Fibroblast of skin of back (primary cell): ENCODE data around the gene MVP. TPM values are rescaled to one million over a fixed set of nuclear protein-coding genes. Genes with fewer than 3 reads are reported as not detected.
"Not testable (repeated sequence)": the region's sequence is repeated elsewhere in the genome, so short reads cannot be mapped to it uniquely, and the experiment has no call there.

Source experiments
- DNase-seq: peaks from one replicate; pipeline ENCODE4 v3.0.0-alpha.2; 2013
- polyA plus RNA-seq, 2 experiments: library from polyadenylated mRNA; unstranded; fragments of 120-200 nt; gene quantifications; one replicate each; pipeline ENCODE4 v1.2.1, GENCODE V29; 2013; ENCODE audit not compliant: insufficient read length in 2 of 2

MVP gene
- polyA plus RNA-seq (2013, experiment 1 of 2; ENCODE audit: insufficient read length) = 171 TPM
- polyA plus RNA-seq (2013, experiment 2 of 2; ENCODE audit: insufficient read length) = 148 TPM

DNA sequence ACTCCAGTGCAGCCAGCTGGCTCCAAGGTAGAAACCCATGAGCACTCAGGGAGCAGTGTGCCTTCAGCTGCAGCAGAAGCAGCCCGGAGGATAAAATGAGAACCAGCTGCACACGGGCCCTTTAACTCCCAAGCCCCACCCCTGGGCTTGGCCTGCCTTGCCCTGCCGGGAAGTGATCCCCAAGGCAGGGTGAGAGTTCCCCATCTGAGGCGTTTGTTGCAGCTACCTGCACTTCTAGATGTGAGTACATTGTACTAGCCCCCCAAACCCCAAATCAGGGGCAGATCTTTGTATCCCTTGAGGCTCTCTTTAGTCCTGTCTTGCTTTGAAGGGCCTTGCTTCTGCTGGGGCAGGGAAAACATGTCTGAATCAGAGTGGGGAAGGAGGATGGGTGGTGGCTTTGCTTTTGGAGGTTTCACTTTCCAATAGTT, at the start of gene MVP:
TSS of gene MVP (plus strand) at position 192 of the 431 bp plus-strand sequence. CDS start 10,088 bp downstream, outside the sequence.
- DNase-seq = peak; percentile 66

DNA sequence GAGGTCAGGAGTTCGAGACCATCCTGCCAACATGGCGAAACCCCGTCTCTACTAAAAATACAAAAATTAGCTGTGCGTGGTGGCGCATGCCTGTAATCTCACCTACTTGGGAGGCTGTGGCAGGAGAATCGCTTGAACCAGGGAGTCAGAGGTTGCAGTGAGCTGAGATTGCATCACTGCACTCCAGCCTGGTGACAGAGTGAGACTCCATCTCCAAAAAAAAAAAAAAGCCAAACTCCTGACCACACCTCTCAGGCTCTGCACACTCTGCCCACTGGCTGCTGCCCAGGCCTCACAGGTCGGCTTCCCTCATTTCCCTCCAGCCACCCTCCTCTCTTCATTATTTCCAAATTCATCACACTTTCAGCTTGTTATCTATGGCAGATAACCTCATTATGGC, 47.9 kb upstream of the MVP start:
- DNase-seq = not testable (repeated sequence)

- DNase-seq = no peak
Measured at GRCh38 chr16:29774730-29775129, 45.5 kb upstream of the MVP start.

- peak; percentile 39 for DNase-seq
Measured at GRCh38 chr16:29775742-29776408, 44.4 kb upstream of the MVP start.

DNA sequence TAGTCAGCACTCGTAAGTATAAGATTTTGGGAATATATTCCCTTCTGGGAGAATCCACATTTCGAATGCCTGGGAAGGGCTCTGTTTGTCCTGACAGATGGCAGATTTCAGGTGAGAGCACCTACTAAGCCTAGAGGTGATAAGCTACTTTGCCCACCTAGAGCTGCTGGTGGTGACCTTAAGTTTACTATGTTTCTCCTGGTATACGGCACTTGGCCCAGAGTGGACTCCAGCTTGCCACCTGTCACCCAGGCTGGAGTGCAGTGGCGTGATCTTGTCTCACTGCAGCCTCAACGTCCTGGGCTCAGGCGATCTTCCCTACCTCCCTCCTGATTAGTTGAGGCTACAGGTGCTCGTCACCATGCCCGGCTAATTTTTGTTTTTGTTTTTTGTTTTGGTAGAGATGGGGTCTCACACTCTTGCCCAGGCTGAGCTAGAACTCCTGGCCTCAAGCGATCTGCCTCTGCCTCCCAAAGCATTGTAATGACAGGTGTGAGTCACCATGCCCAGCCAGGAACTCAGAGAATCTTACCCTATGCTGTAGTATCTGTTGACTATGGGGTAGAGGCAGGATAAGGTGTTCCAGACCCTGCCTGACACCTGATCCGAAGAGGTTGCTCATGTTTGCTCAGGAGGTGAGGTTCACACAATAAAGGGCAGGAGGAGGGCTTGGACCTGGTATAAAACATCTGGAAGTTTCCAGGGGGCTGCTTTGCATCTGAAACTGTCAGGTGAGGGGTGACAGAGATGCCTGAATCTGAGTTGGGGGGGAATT, 42.5 kb upstream of the MVP start, which contains the start of gene ZG16:
TSS of gene ZG16 (plus strand) at position 681 of the 775 bp plus-strand sequence. CDS start 1,011 bp downstream, outside the sequence.
- DNase-seq = no peak

DNA sequence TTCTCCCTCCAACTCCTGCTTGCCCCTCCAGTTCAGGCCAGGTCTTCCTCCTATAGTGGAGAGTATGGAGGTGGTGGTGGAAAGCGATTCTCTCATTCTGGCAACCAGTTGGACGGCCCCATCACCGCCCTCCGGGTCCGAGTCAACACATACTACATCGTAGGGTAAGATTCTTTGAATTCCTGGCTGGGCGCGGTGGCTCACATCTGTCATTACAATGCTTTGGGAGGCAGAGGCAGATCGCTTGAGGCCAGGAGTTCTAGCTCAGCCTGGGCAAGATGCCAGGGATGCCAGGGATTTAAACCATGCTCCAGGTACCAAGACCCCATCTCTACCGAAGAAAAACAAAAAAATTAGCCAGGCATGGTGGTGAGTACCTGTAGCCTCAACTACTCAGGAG, 40.8 kb upstream of the MVP start:
- DNase-seq = peak; percentile 27

DNA sequence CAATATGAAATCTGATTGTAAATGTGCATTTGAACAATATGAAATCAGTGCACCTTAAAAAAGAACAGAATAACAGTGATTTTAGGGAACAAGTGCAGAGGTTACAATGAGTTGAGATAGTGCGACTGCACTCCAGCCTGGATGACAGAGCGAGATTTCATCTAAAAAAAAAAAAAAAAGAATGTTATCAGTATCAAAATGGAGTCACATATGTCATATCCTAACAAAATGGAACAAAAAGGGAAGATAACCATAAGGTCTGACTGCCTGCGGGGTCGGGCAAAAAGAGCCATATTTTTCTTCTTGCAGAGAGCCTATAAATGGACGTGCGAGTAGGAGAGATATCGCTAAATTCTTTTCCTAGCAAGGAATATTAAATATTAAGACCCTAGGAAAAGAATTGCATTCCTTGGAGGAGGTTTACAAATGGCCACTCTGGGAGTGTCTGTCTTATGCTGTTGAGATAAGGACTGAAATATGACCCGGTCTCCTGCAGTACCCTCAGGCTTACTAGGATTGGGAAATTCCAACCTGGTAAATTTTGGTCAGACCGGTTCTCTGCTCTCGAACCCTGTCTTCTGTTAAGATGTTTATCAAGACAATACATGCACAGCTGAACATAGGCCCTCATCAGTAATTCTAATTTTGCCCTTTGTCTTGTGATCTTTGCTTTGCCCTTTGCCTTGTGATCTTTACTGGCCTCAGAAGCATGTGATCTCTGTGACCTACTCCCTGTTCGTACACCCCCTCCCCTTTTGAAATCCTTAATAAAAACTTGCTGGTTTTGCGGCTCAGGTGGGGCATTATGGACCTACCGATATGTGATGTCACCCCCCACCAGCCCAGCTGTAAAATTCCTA, 36.9 kb upstream of the MVP start:
- not testable (repeated sequence) for DNase-seq

- no peak for DNase-seq
Measured at GRCh38 chr16:29784157-29784556, 36.1 kb upstream of the MVP start.

DNA sequence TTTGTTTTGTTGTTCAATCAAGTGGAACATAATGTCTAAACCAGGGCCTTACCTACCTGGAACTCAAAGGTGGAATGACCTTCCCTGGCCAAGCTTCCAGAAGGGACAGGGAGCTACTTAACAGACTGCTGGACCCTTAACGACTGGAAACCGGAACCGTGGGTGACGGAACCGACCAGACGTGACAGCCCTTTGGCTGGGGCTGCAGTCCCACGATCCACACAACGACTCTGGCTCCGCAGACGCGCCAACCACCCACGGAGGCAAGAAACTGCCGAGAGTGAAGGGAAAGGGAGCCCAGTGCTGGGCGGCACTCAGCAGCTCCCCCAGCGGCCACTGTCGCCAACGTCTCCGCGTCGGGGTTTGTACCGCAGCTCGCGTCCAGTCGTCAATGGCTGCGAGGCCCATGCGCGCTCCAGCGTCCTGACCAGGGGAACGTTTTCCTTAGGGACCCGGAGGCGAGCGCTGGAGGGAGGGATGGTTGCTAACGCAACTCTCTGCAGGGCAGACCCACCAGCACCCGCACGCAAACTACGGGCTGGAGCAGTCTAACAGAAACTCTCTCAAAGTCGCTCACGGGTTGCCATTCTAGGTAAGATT, 35.3 kb upstream of the MVP start:
- peak; percentile 64 for DNase-seq

DNA sequence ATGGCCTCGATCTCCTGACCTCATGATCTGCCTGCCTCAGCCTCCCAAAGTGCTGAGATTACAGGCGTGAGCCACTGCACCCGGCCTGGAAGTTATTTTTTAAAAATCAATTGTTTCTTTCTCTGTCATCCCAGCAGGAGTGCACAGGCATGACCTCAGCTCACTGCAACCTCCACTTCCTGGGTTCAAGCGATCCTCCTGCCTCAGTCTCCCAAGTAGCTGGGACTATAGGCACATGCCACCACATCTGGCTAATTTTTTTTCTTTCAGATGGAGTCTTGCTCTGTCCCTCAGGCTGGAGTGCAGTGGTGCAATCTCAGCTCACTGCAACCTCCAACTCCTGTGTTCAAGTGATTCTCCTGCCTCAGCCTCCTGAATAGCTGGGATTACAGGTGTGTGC, 33.1 kb upstream of the MVP start:
- DNase-seq = not testable (repeated sequence)

GRCh38 chr16:29789775-29790182, 30.5 kb upstream of the MVP start:
- no peak for DNase-seq

DNA sequence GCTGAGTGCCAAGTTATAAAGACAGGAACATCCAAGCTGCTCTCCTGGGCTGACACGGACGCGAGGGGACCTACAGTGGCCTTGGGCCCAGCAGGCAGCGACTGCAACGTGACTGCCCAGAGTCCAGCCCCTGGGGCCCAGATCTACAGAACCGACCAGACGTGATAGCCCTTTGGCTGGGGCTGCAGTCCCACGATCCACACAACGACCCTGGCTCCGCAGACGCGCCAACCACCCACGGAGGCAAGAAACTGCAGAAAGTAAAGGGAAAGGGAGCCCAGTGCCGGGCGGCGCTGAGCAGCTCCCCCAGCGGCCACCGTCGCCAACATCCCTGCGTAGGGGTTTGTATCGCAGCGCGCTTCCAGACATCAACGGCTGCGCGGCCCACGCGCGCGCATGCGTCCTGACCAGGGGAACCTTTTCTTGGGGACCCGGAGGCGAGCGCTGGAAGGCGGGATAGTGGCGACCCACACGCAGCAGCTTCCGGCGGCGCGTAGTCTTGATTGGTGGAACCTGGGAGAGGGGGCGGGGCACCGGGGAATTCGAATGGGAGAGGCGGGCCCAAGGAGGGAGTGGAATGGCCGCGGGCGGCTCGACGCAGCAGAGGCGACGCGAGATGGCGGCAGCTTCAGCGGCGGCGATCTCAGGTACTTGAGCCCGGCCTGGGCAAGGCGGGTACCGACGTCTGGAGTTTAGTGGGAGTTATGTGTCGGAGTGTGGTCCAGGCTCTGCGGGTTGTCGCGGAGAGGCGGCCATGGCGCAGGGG, 29.9 kb upstream of the MVP start, which contains the start of gene KIF22:
TSS of gene KIF22 (plus strand) at position 569 of the 766 bp plus-strand sequence. CDS start at position 578, 9 bp downstream.
- peak; percentile 98 for DNase-seq

DNA sequence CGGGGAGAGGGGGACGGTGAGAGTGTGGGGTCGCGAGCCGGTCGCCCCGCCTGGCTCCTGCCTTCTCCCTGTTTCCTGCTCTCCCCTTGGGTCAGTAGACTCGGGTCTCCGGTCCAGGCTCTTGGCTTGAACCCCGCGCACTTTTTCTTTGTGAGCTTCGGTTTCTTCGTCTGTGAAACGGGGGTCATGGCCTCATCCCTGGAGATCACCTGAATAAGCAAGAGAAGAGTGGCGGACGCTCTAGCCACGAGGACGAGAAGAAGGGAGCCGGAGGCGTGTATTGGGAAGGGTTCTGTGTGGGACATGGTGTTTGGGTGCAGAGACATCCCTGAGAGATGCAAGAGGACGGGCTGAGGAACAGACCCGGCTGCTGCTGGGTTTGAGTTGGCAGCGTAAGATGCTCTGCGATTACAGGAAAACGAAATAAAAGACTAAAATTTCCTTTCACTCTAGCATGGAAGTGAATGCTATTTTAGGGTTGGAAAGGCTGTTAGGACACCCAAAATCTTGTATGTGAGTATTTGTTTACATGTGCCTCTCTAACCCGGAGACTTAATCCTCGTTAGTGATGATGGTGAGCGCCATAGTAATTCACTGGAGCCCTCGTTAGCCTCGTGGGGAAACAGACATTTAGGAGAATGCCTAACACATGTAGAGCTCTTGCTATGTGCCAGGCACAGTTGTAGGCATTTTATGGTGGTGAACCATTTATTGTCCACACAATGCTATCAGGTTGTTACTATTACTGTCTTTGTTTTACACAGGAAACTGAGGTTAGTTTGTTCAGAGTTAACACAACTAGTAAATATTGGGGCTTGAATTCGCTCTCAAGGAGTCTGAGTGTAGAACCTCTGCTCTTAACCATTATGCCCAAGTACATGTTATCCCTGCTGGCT, 29.1 kb upstream of the MVP start:
- no peak for DNase-seq

DNA sequence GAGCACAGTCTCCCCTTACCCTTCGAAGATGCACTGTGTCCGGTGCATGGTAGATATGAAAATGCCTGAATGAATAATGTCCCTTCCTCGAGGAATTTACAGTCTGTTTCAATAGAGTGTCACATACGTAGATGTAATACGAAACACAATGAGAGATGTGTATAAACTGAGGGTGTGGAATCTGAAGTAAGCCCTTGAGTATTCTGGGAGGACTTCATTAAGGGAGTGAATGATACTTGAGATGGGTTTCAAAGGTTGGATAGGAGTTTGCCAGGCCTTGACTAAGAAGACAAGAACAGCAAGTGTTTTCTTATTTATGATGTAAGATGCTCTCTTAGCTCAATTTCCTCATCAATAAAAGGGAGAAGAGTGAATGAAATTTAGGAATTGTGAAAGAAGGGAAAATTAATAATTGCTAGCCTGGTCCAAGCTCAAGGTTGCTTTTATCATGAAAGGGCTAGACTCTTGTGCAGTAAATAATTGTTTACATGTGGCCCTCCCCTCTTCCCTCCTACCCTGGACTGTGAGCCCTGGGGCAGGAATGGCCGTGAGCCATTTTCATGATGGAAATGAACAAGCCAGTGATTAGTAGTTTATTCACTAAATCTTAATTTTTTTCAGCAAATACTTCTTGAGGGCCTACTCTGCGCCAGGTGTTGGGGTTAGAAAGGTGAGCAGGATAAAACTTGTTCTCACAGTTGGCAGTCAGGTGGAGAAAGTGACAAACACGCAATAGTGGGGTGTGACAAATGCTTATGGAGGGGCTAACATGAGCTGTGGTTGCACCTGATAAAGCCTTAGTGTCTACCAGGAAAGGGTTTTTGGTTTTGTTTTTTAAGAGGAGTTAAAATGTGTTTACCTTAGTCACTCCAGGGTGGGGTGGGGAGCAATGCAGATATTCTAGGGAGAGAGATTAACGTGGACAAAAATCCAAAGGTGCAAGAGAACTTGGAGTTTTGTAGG, 28.1 kb upstream of the MVP start:
- no peak for DNase-seq

DNA sequence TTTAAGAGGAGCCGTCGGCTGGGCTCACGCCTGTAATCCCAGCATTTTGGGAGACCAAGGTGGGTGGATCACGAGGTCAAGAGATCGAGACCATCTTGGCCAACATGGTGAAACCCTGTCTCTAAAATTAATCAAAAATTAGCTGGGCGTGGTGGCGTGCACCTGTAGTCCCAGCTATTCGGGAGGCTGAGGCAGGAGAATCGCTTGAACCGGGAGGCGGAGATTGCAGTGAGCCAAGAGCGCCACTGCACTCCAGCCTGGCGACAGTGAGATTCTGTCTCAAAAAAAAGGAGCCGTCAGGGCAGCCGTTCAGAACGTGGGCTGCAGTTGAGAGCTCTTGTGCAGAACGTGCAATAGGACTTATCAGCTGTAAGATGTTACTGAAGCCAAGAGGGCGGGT, 27.1 kb upstream of the MVP start:
- DNase-seq = not testable (repeated sequence)

GRCh38 chr16:29794231-29794710, 26.0 kb upstream of the MVP start:
- DNase-seq = no peak

DNA sequence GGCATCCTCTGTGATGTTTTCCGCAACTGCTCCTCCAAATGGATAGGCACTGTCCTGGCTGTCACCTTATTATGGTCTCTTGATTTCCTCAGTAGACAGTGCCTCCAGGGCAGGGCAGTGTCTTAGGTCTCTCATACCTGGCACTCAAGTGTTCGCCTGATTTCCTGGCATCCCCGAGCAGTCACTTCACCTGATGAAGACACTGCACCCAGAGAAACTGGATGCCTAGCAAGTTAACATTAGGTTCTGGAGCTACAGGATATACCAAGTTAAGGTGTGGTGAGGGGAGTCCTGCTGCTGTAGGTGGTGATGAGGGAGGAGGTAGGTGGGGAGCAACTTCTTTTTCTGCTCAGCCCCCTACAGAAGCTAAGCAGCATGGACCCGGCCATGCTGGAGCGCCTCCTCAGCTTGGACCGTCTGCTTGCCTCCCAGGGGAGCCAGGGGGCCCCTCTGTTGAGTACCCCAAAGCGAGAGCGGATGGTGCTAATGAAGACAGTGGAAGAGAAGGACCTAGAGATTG, 17.8 kb upstream of the MVP start:
- no peak for DNase-seq

DNA sequence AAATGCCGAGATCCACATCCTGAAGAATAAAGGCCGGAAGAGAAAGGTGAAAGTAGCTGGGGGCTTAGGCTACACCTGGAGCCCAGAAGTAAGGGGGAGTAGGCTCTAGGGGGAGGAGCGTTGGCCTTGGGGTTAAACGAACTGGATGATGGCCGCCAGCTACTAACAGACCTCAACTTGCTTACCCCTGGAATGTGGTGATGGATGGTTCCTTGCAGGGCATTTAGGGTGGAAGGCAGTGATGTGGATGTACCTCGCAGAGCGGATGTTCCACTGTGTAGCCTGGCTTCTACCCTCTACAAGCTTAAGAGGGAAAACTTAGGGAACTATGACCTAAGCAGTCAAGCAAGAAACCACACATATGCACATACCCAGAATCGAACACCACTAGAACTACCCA, 16.2 kb upstream of the MVP start:
- no peak for DNase-seq
